Measurements from ENCODE around the gene CDK6.
"Not testable (repeated sequence)": the region's sequence is repeated elsewhere in the genome, so short reads cannot be mapped to it uniquely, and the experiment has no call there.

CDK6 gene

GRCh38 chr7:92836489-92836999 is at the start of gene CDK6:
Gene CDK6, minus strand, starts transcription at chr7:92836573. Its CDS starts 3,250 bp downstream, at chr7:92833323.
- peak; percentile 85 for DNase-seq (ENCODE audit: low spot score)

- DNase-seq (ENCODE audit: low spot score), result not testable (repeated sequence)
Measured at GRCh38 chr7:92886039-92886438, 49.7 kb upstream of the CDK6 start.

- no peak for DNase-seq (ENCODE audit: low spot score)
Measured at GRCh38 chr7:92884218-92884617, 47.8 kb upstream of the CDK6 start.

GRCh38 chr7:92882760-92883159 is 46.4 kb upstream of the CDK6 start:
- no peak for DNase-seq (ENCODE audit: low spot score)

- no peak for DNase-seq (ENCODE audit: low spot score)
Measured at GRCh38 chr7:92881091-92881485, 44.7 kb upstream of the CDK6 start.

- DNase-seq (ENCODE audit: low spot score), result peak; percentile 36
Measured at GRCh38 chr7:92880212-92881090, 44.1 kb upstream of the CDK6 start.

GRCh38 chr7:92877367-92877766 is 41.0 kb upstream of the CDK6 start:
- DNase-seq (ENCODE audit: low spot score), result no peak

- DNase-seq (ENCODE audit: low spot score), result no peak
Measured at GRCh38 chr7:92876836-92877235, 40.5 kb upstream of the CDK6 start.

GRCh38 chr7:92875719-92876118 is 39.3 kb upstream of the CDK6 start:
- no peak for DNase-seq (ENCODE audit: low spot score)

GRCh38 chr7:92875173-92875572 is 38.8 kb upstream of the CDK6 start:
- no peak for DNase-seq (ENCODE audit: low spot score)

- DNase-seq (ENCODE audit: low spot score), result no peak
Measured at GRCh38 chr7:92874567-92874966, 38.2 kb upstream of the CDK6 start.

GRCh38 chr7:92873776-92874175 is 37.4 kb upstream of the CDK6 start:
- DNase-seq (ENCODE audit: low spot score), result no peak

- DNase-seq (ENCODE audit: low spot score), result no peak
Measured at GRCh38 chr7:92872701-92873100, 36.3 kb upstream of the CDK6 start.

GRCh38 chr7:92868683-92869293 is 32.4 kb upstream of the CDK6 start:
- DNase-seq (ENCODE audit: low spot score), result no peak

- peak; percentile 70 for DNase-seq (ENCODE audit: low spot score)
Measured at GRCh38 chr7:92864169-92864568, 27.8 kb upstream of the CDK6 start.

GRCh38 chr7:92856436-92856835 is 20.1 kb upstream of the CDK6 start:
- DNase-seq (ENCODE audit: low spot score), result no peak

- DNase-seq (ENCODE audit: low spot score), result no peak
Measured at GRCh38 chr7:92854501-92855238, 18.3 kb upstream of the CDK6 start.

GRCh38 chr7:92851732-92852131 is 15.4 kb upstream of the CDK6 start:
- DNase-seq (ENCODE audit: low spot score), result no peak

- DNase-seq (ENCODE audit: low spot score), result no peak
Measured at GRCh38 chr7:92850516-92850915, 14.1 kb upstream of the CDK6 start.

- DNase-seq (ENCODE audit: low spot score), result no peak
Measured at GRCh38 chr7:92849322-92849721, 12.9 kb upstream of the CDK6 start.

GRCh38 chr7:92848851-92849250 is 12.5 kb upstream of the CDK6 start:
- no peak for DNase-seq (ENCODE audit: low spot score)

GRCh38 chr7:92848441-92848840 is 12.1 kb upstream of the CDK6 start:
- no peak for DNase-seq (ENCODE audit: low spot score)

- no peak for DNase-seq (ENCODE audit: low spot score)
Measured at GRCh38 chr7:92847305-92847704, 10.9 kb upstream of the CDK6 start.
